GM19395 (cell line): ENCODE data around the gene ASXL1.
"Not testable (repeated sequence)": the region's sequence is repeated elsewhere in the genome, so short reads cannot be mapped to it uniquely, and the experiment has no call there.

Experiments used
- ATAC-seq: cut with Tn5 transposase; IDR thresholded peaks from one replicate; pipeline ENCODE4 v1.9.1; 2021; ENCODE audit warnings: mild to moderate bottlenecking, moderate library complexity; ENCODE audit not compliant: unreplicated experiment

The ASXL1 gene

DNA sequence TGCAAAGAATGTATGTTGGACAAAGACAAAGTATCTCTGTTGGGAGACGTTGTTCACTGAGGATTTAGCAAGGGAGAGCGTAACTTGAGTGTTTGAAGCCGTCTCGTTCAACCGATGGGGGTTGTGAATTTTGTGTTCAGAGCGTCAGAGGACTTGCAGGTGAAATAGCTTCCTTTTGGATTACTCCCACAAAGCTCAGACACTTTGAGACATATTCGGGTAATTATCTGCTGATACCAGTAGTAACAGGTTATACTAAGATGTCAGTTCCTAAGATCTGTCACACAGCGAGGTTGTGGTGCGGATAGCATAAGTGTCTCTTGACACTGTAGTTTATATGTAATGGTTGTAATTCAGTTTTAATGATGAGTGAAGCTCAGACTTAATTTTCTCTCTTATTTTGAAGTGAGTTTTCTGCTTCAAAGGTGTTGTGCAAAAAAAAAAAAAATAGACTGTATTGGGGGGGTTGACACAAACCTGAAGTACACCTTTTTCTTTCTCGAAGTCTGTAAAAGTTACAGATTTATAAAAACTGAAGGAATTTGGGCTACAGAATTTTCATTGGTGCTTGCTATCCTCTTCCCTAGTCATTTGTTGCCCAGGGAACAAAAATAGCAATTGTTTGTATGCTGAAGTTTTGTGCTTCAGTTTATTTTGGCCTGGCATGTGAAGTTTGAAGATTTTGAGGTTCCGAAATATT, 1.7 kb downstream of the ASXL1 start:
- ATAC-seq, result no peak

DNA sequence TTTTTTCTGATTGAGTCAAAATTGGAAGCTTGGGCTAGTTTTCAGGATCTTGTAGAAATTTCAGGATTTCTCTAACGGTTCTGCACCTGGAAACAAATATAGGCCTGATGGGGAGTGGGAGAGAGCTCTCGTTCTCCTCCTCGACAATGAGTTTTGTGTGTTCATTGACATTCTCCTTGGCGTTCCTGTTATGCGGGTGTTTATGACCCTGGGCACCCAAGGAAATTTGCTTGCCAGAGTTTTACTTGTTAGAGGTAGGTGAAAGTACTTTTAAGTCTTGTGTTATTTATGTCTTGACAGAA, 2.2 kb downstream of the ASXL1 start:
- ATAC-seq, result no peak

GRCh38 chr20:32362901-32363364, 4.8 kb downstream of the ASXL1 start:
- ATAC-seq, result no peak

DNA sequence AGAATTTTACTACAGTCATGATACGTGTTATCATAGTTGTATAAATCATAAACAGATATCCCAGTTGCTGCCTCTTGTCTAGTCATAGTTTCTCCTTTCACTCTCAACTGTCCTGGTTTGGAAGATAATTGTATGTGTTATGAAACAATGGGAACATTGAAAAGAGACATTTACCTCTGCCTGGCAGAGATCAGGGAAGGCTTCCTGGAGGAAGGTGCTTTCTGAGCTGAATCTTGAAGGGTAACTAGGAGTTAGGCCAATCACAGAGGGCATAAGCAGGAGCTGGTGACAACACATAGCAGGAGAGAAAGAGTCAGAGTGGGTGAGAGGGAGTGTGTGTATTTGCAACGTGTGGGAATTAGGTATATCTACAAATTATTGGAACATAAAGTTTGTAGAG, 5.4 kb downstream of the ASXL1 start:
- no peak for ATAC-seq

- no peak for ATAC-seq
Measured at GRCh38 chr20:32364554-32365208, 6.5 kb downstream of the ASXL1 start.

DNA sequence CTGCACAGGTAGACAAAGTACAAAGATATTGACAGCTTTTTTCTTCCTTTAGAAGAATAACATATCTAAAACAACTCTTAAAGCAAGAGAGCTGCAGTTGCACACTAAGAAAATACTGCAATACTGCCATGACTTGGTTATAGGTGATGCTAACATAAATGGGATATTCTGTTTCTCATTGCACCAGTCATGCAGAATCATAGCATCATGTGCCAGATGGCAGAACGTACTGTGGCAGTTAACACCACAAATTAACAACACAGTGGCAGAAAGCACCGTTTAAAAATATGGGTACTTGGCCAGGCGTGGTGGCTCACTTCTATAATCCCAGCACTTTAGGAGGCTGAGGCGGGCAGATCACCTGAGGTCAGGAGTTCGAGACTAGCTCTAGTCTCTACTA, 7.4 kb downstream of the ASXL1 start:
- ATAC-seq, result no peak

GRCh38 chr20:32366380-32366779, 8.2 kb downstream of the ASXL1 start:
- no peak for ATAC-seq

- ATAC-seq, result no peak
Measured at GRCh38 chr20:32368323-32368722, 10.2 kb downstream of the ASXL1 start.

DNA sequence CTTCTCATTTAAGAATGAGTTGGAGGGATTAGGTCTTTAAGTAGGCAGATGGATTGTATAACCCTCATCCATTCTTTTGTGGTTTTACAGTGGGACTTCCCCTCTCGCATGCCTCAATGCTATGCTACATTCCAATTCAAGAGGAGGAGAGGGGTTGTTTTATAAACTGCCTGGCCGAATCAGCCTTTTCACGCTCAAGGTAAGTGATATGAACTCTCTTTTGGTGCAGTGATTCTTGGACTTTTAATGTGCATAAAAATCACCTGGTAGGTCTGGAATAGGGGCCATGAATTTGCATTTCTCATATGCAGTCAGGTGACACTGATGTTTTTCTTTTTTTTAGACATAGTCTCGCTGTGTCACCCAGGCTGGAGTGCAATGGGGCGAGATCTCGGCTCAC, 10.8 kb downstream of the ASXL1 start:
- ATAC-seq, result no peak

GRCh38 chr20:32370897-32371296, 12.8 kb downstream of the ASXL1 start:
- ATAC-seq, result no peak

- no peak for ATAC-seq
Measured at GRCh38 chr20:32378461-32378860, 20.3 kb downstream of the ASXL1 start.

GRCh38 chr20:32380037-32380436, 21.9 kb downstream of the ASXL1 start:
- not testable (repeated sequence) for ATAC-seq

- no peak for ATAC-seq
Measured at GRCh38 chr20:32380745-32381144, 22.6 kb downstream of the ASXL1 start.

DNA sequence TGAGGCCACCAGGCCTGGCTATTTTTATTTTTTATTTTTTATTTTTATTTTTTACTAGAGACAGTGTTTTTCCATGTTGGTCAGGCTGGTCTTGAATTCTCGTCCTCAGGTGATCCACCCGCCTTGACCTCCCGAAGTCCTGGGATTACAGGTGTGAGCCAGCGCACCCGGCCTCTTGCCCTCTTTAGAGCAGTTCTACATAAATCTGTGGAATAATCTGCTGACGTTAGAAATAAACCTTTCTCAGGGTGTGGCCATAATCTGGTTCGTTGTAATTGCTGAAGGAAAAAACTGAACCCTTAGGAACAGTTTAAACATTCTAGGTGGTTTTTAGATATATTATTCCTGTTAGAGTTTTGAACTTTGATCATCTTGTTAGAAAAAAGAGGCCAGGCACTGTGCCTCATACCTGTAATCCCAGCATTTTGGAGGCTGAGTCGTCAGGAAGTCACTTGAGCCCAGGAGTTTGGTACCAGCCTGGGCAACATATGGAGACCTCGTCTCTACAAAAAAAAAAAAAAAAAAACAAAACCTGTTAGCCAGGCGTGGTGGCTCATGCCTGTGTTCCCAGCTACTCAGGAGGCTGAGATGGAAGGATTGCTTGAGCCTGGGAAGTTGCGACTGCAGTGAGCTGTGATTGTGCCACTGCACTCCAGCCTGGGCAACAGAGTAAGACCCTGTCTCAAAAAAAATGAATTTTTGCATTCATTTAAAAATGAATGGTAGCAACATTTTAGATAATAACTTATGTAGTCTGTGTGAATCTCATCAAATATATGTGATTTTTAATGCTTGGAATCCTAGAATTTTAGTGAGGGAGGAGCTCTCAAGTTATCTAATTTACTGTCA, 24.2 kb downstream of the ASXL1 start:
- no peak for ATAC-seq

- not testable (repeated sequence) for ATAC-seq
Measured at GRCh38 chr20:32383441-32383840, 25.3 kb downstream of the ASXL1 start.

DNA sequence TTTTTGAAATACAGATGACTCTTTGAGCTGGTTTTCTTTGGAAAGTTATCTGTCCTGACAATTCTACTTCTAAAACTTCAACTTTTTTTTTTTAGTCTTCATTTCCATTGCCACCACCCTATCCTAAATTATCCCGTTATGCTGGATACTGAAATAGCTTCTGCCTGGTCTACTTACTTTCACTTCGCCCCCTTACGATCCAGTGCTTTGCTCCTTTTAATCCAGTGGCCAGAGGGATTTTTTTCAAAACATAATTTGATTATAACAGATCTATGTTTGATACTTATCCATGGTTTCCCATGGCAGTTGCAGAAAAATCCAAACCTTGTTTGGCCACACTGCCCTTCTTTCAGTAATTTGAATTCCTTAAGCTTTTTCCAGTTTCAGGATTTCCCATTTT, 27.4 kb downstream of the ASXL1 start:
- no peak for ATAC-seq

DNA sequence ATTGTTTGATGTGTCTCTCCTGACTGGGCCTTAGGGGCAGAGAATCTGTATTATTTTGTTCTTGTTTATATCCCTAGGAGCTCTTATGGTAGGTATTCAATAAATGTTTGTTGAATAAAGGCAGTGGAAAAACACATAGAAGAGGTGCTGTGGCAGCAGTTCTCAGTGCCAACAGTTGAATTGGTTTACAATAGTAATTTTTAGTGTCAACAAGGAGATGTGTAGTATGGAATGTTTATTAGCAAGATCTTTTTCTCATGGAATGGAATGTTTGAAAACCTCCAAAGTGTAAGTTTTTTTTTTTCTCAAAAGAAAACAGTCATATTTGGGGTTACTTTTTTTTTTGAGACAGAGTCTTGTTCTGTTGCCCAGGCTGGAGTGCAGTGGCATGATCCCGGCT, 28.0 kb downstream of the ASXL1 start:
- ATAC-seq, result no peak

DNA sequence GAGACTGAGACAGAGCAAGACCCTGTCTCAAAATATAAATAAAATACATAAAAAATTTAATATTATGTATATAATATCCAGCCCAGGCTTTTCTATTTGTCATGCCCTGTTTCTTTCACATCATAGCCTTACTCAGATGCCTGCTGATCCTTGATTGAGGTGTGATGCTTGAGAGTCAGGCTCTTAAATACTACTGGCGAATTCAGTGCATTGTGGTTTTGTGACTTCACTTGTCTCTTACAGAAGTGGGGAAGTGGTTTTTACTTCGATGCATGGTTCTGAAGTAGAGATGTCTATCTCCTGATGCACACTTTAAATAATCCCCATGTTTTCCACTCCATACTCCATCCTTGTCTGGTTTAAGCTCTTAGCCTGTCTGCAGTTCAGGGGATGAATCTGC, 29.1 kb downstream of the ASXL1 start:
- no peak for ATAC-seq

DNA sequence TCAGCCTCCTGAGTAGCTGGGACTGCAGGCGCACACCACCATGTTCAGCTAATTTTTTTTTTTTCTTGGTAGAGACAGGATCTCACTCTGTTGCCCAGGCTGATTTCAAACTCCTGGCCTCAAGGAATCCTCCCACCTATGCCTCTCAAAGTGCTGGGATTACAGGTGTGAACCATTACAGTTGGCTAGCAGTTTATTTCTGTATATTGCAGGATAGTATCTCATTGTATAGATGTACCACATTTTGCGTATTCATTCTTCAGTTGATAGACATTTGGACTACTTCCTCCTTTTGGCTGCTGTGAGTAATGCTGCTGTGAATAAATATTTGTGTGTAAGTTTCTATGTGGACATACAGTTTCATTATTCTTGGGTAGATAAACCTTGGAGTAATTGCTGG, 32.9 kb downstream of the ASXL1 start:
- ATAC-seq, result no peak

- no peak for ATAC-seq
Measured at GRCh38 chr20:32395066-32395465, 36.9 kb downstream of the ASXL1 start.

- ATAC-seq, result no peak
Measured at GRCh38 chr20:32396646-32397160, 38.6 kb downstream of the ASXL1 start.
